Activated CD4-positive, alpha-beta T cell treated with anti-CD3 and anti-CD28 coated beads for 36 hours (primary cell): Measurements from ENCODE around the gene ARHGEF28. TPM values are rescaled to one million over a fixed set of nuclear protein-coding genes. Genes with fewer than 3 reads are reported as not detected.

Experiments used
- ATAC-seq: fragments of 200-7000 bp; cut with Tn5 transposase; one replicate; pipeline ENCODE4 v1.10.0; 2021; ENCODE audit warnings: mild to moderate bottlenecking, moderate library complexity
- CTCF ChIA-PET: fragments of 350-600 bp; sonication (Branson Sonifier 250); formaldehyde crosslinking; loops from one replicate; lab custom pipeline; 2021; ENCODE audit warnings: antibody characterized with exemption; lab: Charles Lee
- POLR2A ChIA-PET: fragments of 350-600 bp; sonication (Branson Sonifier 250); formaldehyde crosslinking; loops from one replicate; lab custom pipeline; 2021; ENCODE audit warnings: antibody characterized with exemption, inconsistent platforms; lab: Charles Lee
- DNase-seq: peaks from one replicate; pipeline ENCODE4 v3.0.0-alpha.2; 2020
- H3K27ac Mint-ChIP-seq: one replicate; pipeline ENCODE4 v1.8.0; 2021; ENCODE audit warnings: mixed read lengths
- H3K27me3 Mint-ChIP-seq: one replicate; pipeline ENCODE4 v1.8.0; 2021; ENCODE audit warnings: mixed read lengths
- H3K36me3 Mint-ChIP-seq: one replicate; pipeline ENCODE4 v1.8.0; 2021; ENCODE audit warnings: low read depth, mixed read lengths
- H3K4me1 Mint-ChIP-seq: one replicate; pipeline ENCODE4 v1.8.0; 2021; ENCODE audit warnings: mixed read lengths
- H3K4me3 Mint-ChIP-seq: one replicate; pipeline ENCODE4 v1.8.0; 2021; ENCODE audit warnings: mild to moderate bottlenecking, moderate library complexity, mixed read lengths
- H3K9me3 Mint-ChIP-seq: one replicate; pipeline ENCODE4 v1.8.0; 2021; ENCODE audit warnings: low read depth, mixed read lengths
- intact Hi-C, 2 experiments: fragments of 100-400 bp; cut with DNase I in 1 of 2; cut with micrococcal nuclease in 1 of 2; formaldehyde crosslinking; loops; one replicate each; pipeline versions ENCODE4 v1.14.2 to v1.15.1; 2022 to 2024; cut with DNase I, micrococcal nuclease
- total RNA-seq, 2 experiments: library from RNA; stranded (reverse); gene quantifications; one replicate each; pipeline ENCODE4 v1.2.3, GENCODE V29; 2021

ARHGEF28 gene
- total RNA-seq, 2 experiments from 2014 or later, result 0.02 to 0.18 TPM

DNA sequence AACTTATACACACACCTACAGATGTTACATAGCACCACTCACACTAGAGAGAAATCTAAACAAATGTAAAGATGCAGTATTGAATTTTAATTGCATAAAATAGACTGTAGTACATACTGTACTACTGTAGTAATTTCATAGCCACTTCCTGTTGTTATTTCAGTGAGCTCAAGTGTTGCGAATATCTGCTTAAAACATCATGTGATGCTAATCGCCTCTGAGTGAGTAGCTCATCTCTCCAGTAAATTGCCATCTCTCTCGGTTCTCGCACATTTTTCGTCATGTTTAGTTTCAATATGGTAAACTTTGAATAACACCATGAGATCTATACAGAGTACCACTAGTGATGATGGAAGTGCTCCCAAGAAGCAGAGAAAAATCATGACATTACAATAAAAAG lies 22.0 kb upstream of the ARHGEF28 start:
- Mint-ChIP-seq H3K27me3 (peaks cover 5% of the 10 kb centered on the region), H3K4me3 (no peak overlapping the region), H3K36me3 (no peaks in the 10 kb centered on the region), H3K9me3 (peaks cover 3% of the 10 kb centered on the region), H3K27ac (no peak overlapping the region), H3K4me1 (no peaks in the 10 kb centered on the region)
- no peak for ATAC-seq
- POLR2A ChIA-PET, result no interaction called here
- intact Hi-C loops, result no loop called here
- CTCF ChIA-PET, result interaction anchor here (0.6 to 1.2 kb wide), 4 partner anchors 13 to 678 kb away, joined by 3 to 4 read pairs (median 3); no protein-coding TSS in a partner anchor
- DNase-seq, result no peak

DNA sequence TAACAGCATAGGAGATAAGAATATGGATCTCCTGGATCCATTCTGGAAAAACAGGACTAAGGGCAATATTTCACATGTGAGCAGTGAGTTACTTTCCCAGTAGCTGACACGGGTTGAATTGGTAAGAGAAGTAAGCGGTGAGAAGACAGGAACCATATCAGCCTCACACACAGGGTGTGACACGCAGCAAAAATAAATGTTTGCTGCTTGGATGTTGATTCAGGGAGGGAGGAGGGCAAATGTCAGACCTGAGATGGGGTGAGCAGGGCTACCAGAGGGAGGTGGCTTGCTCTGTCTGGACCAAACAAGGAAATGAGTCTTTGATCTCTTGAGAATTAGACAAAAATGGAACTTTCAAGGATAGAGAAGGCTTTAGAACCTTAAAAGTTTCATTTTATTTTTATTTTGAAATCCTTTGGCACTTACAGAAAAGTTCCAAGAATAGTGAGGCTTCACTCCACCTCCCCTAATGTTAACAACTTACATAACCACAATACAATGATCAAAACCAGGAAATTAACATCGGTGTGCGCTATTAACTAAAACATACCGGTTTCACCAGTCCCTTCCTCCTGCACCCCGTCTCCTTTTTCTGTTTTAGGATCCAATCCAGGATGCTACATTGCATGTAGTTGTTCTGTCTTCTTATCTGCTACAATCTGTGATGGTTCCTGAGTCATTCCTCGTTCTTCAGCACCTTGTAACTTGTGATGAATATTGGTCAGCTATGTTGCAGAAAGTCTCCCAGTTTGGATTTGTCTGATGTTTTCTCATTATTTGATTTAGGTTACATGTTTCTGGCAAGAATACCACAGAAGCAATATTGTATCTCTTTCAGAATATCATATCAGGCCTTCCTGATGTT lies 20.5 kb upstream of the ARHGEF28 start:
- no peaks in the 10 kb centered on the region for H3K36me3 Mint-ChIP-seq
- peaks cover 8% of the 10 kb centered on the region for H3K27me3 Mint-ChIP-seq
- no peak overlapping the region for H3K4me3 Mint-ChIP-seq
- intact Hi-C loops, result no loop called here
- peaks cover 3% of the 10 kb centered on the region for H3K9me3 Mint-ChIP-seq
- no peak for DNase-seq
- ATAC-seq, result no peak
- H3K27ac Mint-ChIP-seq, result no peak overlapping the region
- H3K4me1 Mint-ChIP-seq, result no peaks in the 10 kb centered on the region
- ChIA-PET POLR2A (no interaction called here), CTCF (interaction anchor here (1.2 kb wide), 1 partner anchor 15 kb away, joined by 3 read pairs; no protein-coding TSS in a partner anchor)

- no peak overlapping the region for H3K27ac Mint-ChIP-seq
- peaks cover 13% of the 10 kb centered on the region for H3K27me3 Mint-ChIP-seq
- H3K36me3 Mint-ChIP-seq, result no peaks in the 10 kb centered on the region
- ATAC-seq, result no peak
- H3K9me3 Mint-ChIP-seq, result peaks cover 3% of the 10 kb centered on the region
- no peak overlapping the region for H3K4me3 Mint-ChIP-seq
- DNase-seq, result no peak
- ChIA-PET POLR2A (no interaction called here), CTCF (interaction anchor here (0.7 kb wide), 1 partner anchor 174 kb away, joined by 3 read pairs; no protein-coding TSS in a partner anchor)
- intact Hi-C loops, result no loop called here
- H3K4me1 Mint-ChIP-seq, result no peaks in the 10 kb centered on the region
These were observed 19.7 kb upstream of the ARHGEF28 start for GRCh38 chr5:73606206-73606753.

DNA sequence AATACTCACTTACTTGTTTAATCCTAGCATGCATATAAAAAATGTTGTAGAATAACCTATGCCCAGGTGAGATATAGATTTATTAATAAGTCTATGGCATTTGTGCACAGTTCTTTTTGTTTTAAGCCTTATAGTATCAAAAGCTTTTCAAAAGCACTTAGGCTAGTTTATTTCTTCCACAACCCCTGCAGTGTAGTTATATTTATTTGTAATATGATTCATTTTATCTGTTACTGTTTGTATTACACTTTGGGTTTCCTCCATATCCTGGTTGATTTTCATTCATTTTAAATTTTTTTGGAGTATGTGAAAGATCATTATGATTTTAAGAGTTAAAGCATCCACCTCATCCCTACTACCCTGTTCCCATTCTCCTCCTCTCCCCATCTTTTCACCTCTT lies 18.8 kb upstream of the ARHGEF28 start:
- intact Hi-C loops, result no loop called here
- no peak overlapping the region for H3K4me3 Mint-ChIP-seq
- H3K27me3 Mint-ChIP-seq, result peaks cover 19% of the 10 kb centered on the region
- no peaks in the 10 kb centered on the region for H3K36me3 Mint-ChIP-seq
- no peak overlapping the region for H3K27ac Mint-ChIP-seq
- H3K9me3 Mint-ChIP-seq, result no peaks in the 10 kb centered on the region
- ChIA-PET CTCF (interaction anchor here (1.6 kb wide), 1 partner anchor 14 kb away, joined by 4 read pairs; no protein-coding TSS in a partner anchor), POLR2A (no interaction called here)
- no peak for DNase-seq
- no peaks in the 10 kb centered on the region for H3K4me1 Mint-ChIP-seq
- no peak for ATAC-seq

DNA sequence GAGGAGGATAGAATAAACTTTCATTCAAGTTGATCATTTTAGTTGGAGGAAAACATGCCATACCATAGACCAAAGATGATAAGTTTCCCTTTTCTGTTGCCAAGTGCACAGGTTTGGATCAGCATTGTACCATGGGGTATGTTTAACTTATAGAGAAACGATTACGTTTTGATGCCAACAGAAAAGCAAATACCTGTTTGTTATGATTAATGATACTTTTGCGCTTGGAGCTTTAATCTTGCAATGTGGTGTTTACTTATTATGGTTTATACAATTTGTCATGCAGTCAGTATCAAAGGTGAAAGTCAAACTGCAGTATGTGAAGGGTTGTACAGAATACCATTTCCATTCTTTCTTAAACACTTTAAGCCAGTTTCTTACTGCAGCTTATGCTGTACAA lies 13.2 kb upstream of the ARHGEF28 start:
- ATAC-seq (no peak), DNase-seq (no peak)
- CTCF ChIA-PET, result no interaction called here
- H3K4me1 Mint-ChIP-seq, result no peaks in the 10 kb centered on the region
- peaks cover 21% of the 10 kb centered on the region for H3K27me3 Mint-ChIP-seq
- no peak overlapping the region for H3K4me3 Mint-ChIP-seq
- H3K27ac Mint-ChIP-seq, result no peak overlapping the region
- POLR2A ChIA-PET, result no interaction called here
- no peaks in the 10 kb centered on the region for H3K36me3 Mint-ChIP-seq
- intact Hi-C loops, result no loop called here
- no peaks in the 10 kb centered on the region for H3K9me3 Mint-ChIP-seq

GRCh38 chr5:73615085-73615484 lies 10.9 kb upstream of the ARHGEF28 start:
- intact Hi-C loops, result no loop called here
- CTCF ChIA-PET, result interaction anchor here (0.6 kb wide), 1 partner anchor 12 kb away, joined by 3 read pairs; no protein-coding TSS in a partner anchor

GRCh38 chr5:73615947-73616346 lies 10.0 kb upstream of the ARHGEF28 start:
- H3K27me3 Mint-ChIP-seq, result peaks cover 17% of the 10 kb centered on the region
- H3K4me3 Mint-ChIP-seq, result no peak overlapping the region
- no peaks in the 10 kb centered on the region for H3K4me1 Mint-ChIP-seq
- CTCF ChIA-PET, result no interaction called here
- no peak for DNase-seq
- no peak for ATAC-seq
- intact Hi-C loops, result no loop called here
- H3K9me3 Mint-ChIP-seq, result no peaks in the 10 kb centered on the region
- no peaks in the 10 kb centered on the region for H3K36me3 Mint-ChIP-seq
- H3K27ac Mint-ChIP-seq, result no peak overlapping the region
- POLR2A ChIA-PET, result no interaction called here

More at GRCh38 chr5:73615085-73615484, 10.9 kb upstream of the ARHGEF28 start:
- no peak overlapping the region for H3K4me3 Mint-ChIP-seq
- H3K36me3 Mint-ChIP-seq, result no peaks in the 10 kb centered on the region
- no peak for ATAC-seq
- peaks cover 21% of the 10 kb centered on the region for H3K27me3 Mint-ChIP-seq
- no peaks in the 10 kb centered on the region for H3K4me1 Mint-ChIP-seq
- no peak overlapping the region for H3K27ac Mint-ChIP-seq
- DNase-seq, result no peak
- no peaks in the 10 kb centered on the region for H3K9me3 Mint-ChIP-seq
- POLR2A ChIA-PET, result no interaction called here

DNA sequence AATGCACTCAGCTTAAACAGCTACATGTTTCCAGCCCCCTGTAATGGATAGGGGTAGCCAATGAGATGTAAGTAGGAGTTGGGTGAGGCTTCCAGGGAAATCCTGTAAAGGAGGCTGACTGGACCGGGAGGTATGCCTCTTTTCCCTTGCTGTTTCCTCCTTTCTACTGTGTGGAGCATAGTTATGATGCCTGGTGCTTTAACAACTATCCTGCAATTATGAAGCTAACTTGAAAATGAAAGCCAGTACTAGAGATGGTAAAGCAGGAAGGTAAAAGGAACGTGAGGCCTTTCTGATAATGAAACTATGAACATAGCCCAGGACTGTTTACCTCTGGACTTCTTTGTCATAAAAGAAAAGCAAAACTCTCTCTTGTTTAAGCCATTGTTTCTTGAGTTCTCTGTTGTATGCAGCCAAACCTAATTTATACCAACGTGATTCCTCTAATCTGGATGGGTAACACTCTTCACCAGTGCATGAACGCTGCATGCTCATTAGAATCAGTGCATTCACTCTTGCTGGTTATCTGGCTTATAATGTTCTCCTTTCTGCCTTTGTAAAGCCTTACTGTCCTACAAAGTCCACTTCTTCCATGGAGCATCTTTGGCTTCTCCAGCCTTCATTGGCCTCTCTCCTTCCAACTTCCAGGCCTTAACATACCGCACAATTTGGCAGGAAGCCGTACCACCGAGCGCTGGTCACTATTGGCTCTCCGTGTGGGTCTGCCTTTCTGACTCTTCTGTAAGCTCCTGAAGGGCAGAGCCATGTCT lies 8.3 kb upstream of the ARHGEF28 start:
- POLR2A ChIA-PET, result no interaction called here
- no peak for ATAC-seq

GRCh38 chr5:73619606-73620333 lies 6.2 kb upstream of the ARHGEF28 start:
- CTCF ChIA-PET, result interaction anchor here (0.6 kb wide), 1 partner anchor 224 kb away, joined by 3 read pairs; no protein-coding TSS in a partner anchor
- no peak for ATAC-seq
- intact Hi-C loops, result no loop called here
- no peaks in the 10 kb centered on the region for H3K9me3 Mint-ChIP-seq
- no peak overlapping the region for H3K4me3 Mint-ChIP-seq
- POLR2A ChIA-PET, result no interaction called here
- H3K27me3 Mint-ChIP-seq, result peaks cover 19% of the 10 kb centered on the region
- no peak for DNase-seq
- H3K4me1 Mint-ChIP-seq, result no peaks in the 10 kb centered on the region
- H3K36me3 Mint-ChIP-seq, result no peaks in the 10 kb centered on the region
- H3K27ac Mint-ChIP-seq, result no peak overlapping the region

More for the DNA sequence above, 8.3 kb upstream of the ARHGEF28 start:
- Mint-ChIP-seq H3K36me3 (no peaks in the 10 kb centered on the region), H3K4me3 (no peak overlapping the region), H3K27ac (no peak overlapping the region), H3K4me1 (no peaks in the 10 kb centered on the region), H3K9me3 (no peaks in the 10 kb centered on the region), H3K27me3 (peaks cover 16% of the 10 kb centered on the region)
- intact Hi-C loops, result no loop called here
- CTCF ChIA-PET, result no interaction called here
- DNase-seq, result no peak

- ChIA-PET CTCF (no interaction called here), POLR2A (no interaction called here)
- Mint-ChIP-seq H3K27ac (no peak overlapping the region), H3K9me3 (no peaks in the 10 kb centered on the region), H3K4me1 (no peaks in the 10 kb centered on the region), H3K36me3 (no peaks in the 10 kb centered on the region), H3K4me3 (no peak overlapping the region), H3K27me3 (peaks cover 23% of the 10 kb centered on the region)
- ATAC-seq (no peak), DNase-seq (no peak)
- intact Hi-C loops, result no loop called here
These were observed 5.7 kb upstream of the ARHGEF28 start for GRCh38 chr5:73620334-73620687.

GRCh38 chr5:73623060-73623459 lies 2.9 kb upstream of the ARHGEF28 start:
- no peak for ATAC-seq
- Mint-ChIP-seq H3K4me3 (no peak overlapping the region), H3K27ac (no peak overlapping the region), H3K27me3 (peaks cover 38% of the 10 kb centered on the region), H3K9me3 (no peaks in the 10 kb centered on the region), H3K36me3 (no peaks in the 10 kb centered on the region), H3K4me1 (no peaks in the 10 kb centered on the region)
- intact Hi-C loops, result no loop called here
- CTCF ChIA-PET, result no interaction called here
- POLR2A ChIA-PET, result no interaction called here
- no peak for DNase-seq
